Measurements from ENCODE around the gene SSH2.

SSH2 gene

DNA sequence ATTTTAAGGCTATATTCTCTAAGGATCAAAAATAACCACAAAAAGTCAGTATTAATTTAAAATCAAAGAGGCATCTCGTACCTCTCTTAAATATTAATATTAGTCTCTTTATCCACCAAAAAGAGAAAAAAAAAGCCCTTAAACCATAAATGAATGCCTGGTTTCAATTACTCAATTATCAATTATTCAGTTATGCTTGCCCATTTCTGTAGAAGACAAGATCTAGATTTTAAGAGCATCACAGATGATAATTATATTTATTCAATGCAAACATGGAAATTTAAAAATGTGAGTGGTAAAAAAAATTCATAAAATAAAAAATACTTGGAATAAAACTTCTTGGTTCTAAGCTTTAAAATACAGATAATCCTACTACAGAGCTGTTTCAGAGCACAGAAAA is 181.6 kb downstream of the SSH2 start:
- peaks cover 60% of the 10 kb centered on the region for H3K79me2 ChIP-seq (ENCODE audit: insufficient read depth, low read length)
- no peak overlapping the region for H3K4me3 ChIP-seq (ENCODE audit: insufficient read depth, low read length, poor library complexity, severe bottlenecking)
- H3K9ac ChIP-seq (ENCODE audit: low read length), result no peak overlapping the region
- H3K27me3 ChIP-seq (ENCODE audit: low read length), result no peaks in the 10 kb centered on the region
- H2AFZ ChIP-seq (ENCODE audit: low read depth, low read length, severe bottlenecking), result no peak overlapping the region
- no peaks in the 10 kb centered on the region; the same call in 1 of the 2 replicates for H4K20me1 ChIP-seq (ENCODE audit: low read depth, low read length)
- H3F3A ChIP-seq (ENCODE audit: insufficient read depth), result peaks cover 11% of the 10 kb centered on the region; the same call in 1 of the 2 replicates
- H3K36me3 ChIP-seq (ENCODE audit: low read length), result peaks cover 10% of the 10 kb centered on the region
- no peaks in the 10 kb centered on the region for H3K9me2 ChIP-seq (replicated peaks; ENCODE audit: insufficient read depth, low read length)
- H3K4me2 ChIP-seq (ENCODE audit: low read depth, low read length, poor library complexity, severe bottlenecking), result no peak overlapping the region
- H3K9me3 ChIP-seq (ENCODE audit: insufficient read depth, low read length), result no peaks in the 10 kb centered on the region
- TF ChIP-seq, protein P1, sequence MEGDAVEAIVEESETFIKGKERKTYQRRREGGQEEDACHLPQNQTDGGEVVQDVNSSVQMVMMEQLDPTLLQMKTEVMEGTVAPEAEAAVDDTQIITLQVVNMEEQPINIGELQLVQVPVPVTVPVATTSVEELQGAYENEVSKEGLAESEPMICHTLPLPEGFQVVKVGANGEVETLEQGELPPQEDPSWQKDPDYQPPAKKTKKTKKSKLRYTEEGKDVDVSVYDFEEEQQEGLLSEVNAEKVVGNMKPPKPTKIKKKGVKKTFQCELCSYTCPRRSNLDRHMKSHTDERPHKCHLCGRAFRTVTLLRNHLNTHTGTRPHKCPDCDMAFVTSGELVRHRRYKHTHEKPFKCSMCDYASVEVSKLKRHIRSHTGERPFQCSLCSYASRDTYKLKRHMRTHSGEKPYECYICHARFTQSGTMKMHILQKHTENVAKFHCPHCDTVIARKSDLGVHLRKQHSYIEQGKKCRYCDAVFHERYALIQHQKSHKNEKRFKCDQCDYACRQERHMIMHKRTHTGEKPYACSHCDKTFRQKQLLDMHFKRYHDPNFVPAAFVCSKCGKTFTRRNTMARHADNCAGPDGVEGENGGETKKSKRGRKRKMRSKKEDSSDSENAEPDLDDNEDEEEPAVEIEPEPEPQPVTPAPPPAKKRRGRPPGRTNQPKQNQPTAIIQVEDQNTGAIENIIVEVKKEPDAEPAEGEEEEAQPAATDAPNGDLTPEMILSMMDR (IDR thresholded peaks at IDR 0.05; ENCODE audit: insufficient read depth, low read length, poor library complexity, severe bottlenecking), result no peak
- no peak for TF ChIP-seq EZH2phosphoT487 (conservative IDR thresholded peaks at IDR 0.05; ENCODE audit: low read length)
- H3K27ac ChIP-seq (ENCODE audit: low read depth, low read length), result no peak overlapping the region

DNA sequence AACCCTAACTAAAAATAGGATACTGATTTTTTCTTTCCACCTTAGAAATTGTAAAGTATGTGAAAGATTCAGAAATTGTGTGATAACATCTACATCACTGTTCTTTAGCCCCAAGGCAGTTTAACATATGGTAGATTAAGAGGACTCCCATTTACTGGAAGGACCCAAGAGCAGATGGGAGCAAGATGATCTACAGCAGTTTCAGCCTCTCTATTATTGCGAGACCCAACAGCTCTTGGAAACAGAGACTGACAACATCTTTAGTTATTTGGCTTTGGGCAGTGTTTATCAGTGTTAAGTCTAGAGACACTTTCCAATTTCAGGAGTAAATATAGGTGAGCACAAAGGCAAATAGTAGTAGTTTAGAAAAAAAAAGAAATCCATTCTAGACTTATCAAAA is 182.4 kb downstream of the SSH2 start:
- no peak overlapping the region for H3K27ac ChIP-seq (ENCODE audit: low read depth, low read length)

DNA sequence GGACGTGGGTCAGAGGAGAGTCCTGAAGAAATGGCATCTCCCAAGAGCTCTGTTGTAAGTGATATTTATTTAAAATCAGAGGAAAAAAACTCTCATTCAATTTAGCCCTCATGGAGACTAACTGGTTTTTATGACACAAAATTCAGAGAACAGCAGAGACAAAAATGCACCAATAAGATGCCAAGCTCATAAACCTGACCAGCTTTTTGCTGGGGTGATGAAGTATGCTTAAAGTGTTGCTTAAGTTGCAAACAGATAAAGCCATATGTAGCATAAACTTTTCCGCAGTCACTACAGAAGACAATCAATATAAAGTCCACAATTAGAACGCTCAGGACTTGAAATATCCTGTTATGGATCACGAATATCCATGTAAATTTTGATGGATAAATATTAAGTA is 183.4 kb downstream of the SSH2 start:
- no peak overlapping the region for H3K9ac ChIP-seq (ENCODE audit: low read length)
- no peak overlapping the region for H3K4me2 ChIP-seq (ENCODE audit: low read depth, low read length, poor library complexity, severe bottlenecking)
- no peak overlapping the region for H3K4me3 ChIP-seq (ENCODE audit: insufficient read depth, low read length, poor library complexity, severe bottlenecking)
- H3K79me2 ChIP-seq (ENCODE audit: insufficient read depth, low read length), result peaks cover 59% of the 10 kb centered on the region
- no peak overlapping the region for H2AFZ ChIP-seq (ENCODE audit: low read depth, low read length, severe bottlenecking)
- no peaks in the 10 kb centered on the region; the same call in 1 of the 2 replicates for H3F3A ChIP-seq (ENCODE audit: insufficient read depth)
- H3K36me3 ChIP-seq (ENCODE audit: low read length), result peaks cover 3% of the 10 kb centered on the region; the same call in 1 of the 2 replicates
- no peak overlapping the region for H3K27ac ChIP-seq (ENCODE audit: low read depth, low read length)
- H3K27me3 ChIP-seq (ENCODE audit: low read length), result no peaks in the 10 kb centered on the region
- H3K9me2 ChIP-seq (replicated peaks; ENCODE audit: insufficient read depth, low read length), result no peaks in the 10 kb centered on the region
- TF ChIP-seq, protein P1 (IDR thresholded peaks at IDR 0.05; ENCODE audit: insufficient read depth, low read length, poor library complexity, severe bottlenecking), result no peak
- TF ChIP-seq EZH2phosphoT487 (conservative IDR thresholded peaks at IDR 0.05; ENCODE audit: low read length), result no peak
- no peaks in the 10 kb centered on the region; the same call in 1 of the 2 replicates for H4K20me1 ChIP-seq (ENCODE audit: low read depth, low read length)
- H3K9me3 ChIP-seq (ENCODE audit: insufficient read depth, low read length), result no peaks in the 10 kb centered on the region

More for the DNA sequence above, 182.4 kb downstream of the SSH2 start:
- Histone ChIP-seq H3K9me3 (ENCODE audit: insufficient read depth, low read length) (no peaks in the 10 kb centered on the region), H3K27me3 (ENCODE audit: low read length) (no peaks in the 10 kb centered on the region), H3K4me2 (ENCODE audit: low read depth, low read length, poor library complexity, severe bottlenecking) (no peak overlapping the region), H3F3A (ENCODE audit: insufficient read depth) (peaks cover 9% of the 10 kb centered on the region; the same call in 1 of the 2 replicates), H3K79me2 (ENCODE audit: insufficient read depth, low read length) (peaks cover 67% of the 10 kb centered on the region), H4K20me1 (ENCODE audit: low read depth, low read length) (no peaks in the 10 kb centered on the region; the same call in 1 of the 2 replicates), H3K36me3 (ENCODE audit: low read length) (peaks cover 10% of the 10 kb centered on the region), H3K9me2 (replicated peaks; ENCODE audit: insufficient read depth, low read length) (no peaks in the 10 kb centered on the region), H2AFZ (ENCODE audit: low read depth, low read length, severe bottlenecking) (no peak overlapping the region), H3K9ac (ENCODE audit: low read length) (no peak overlapping the region), H3K4me3 (ENCODE audit: insufficient read depth, low read length, poor library complexity, severe bottlenecking) (no peak overlapping the region)
- no peak for TF ChIP-seq EZH2phosphoT487 (conservative IDR thresholded peaks at IDR 0.05; ENCODE audit: low read length)
- TF ChIP-seq, protein P1 (IDR thresholded peaks at IDR 0.05; ENCODE audit: insufficient read depth, low read length, poor library complexity, severe bottlenecking), result no peak

Measured in SU-DHL-6 (cell line).